Forelimb muscle (tissue), 1 donor: ENCODE results near the gene SGCE. TPM values are rescaled to one million over a fixed set of nuclear protein-coding genes. Genes with fewer than 3 reads are reported as not detected.
"Not testable (repeated sequence)": the region's sequence is repeated elsewhere in the genome, so short reads cannot be mapped to it uniquely, and the experiment has no call there.

Experiments
- DNase-seq: peaks from one replicate; pipeline ENCODE4 v3.0.0-alpha.2; 2013; ENCODE audit warnings: low read depth
- polyA plus RNA-seq: library from polyadenylated mRNA; unstranded; fragments of 120-200 nt; gene quantifications from one replicate; pipeline ENCODE4 v1.2.1, GENCODE V29; 2013; ENCODE audit not compliant: insufficient read length

The SGCE gene, protein sequence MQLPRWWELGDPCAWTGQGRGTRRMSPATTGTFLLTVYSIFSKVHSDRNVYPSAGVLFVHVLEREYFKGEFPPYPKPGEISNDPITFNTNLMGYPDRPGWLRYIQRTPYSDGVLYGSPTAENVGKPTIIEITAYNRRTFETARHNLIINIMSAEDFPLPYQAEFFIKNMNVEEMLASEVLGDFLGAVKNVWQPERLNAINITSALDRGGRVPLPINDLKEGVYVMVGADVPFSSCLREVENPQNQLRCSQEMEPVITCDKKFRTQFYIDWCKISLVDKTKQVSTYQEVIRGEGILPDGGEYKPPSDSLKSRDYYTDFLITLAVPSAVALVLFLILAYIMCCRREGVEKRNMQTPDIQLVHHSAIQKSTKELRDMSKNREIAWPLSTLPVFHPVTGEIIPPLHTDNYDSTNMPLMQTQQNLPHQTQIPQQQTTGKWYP
- 146 TPM for polyA plus RNA-seq

GRCh38 chr7:94655848-94656657 lies at the start of gene SGCE:
Gene SGCE (minus strand): TSS chr7:94656133. CDS start chr7:94656098, 35 bp downstream.
- DNase-seq = no peak

GRCh38 chr7:94705155-94706021 lies 49.5 kb upstream of the SGCE start:
- not testable (repeated sequence) for DNase-seq

GRCh38 chr7:94701555-94701973 lies 45.6 kb upstream of the SGCE start:
- no peak for DNase-seq

GRCh38 chr7:94700926-94701554 lies 45.1 kb upstream of the SGCE start:
- DNase-seq = no peak

GRCh38 chr7:94698275-94698674 lies 42.3 kb upstream of the SGCE start:
- peak; percentile 45 for DNase-seq

- DNase-seq = peak; percentile 68
Observed at GRCh38 chr7:94697035-94697974, 41.4 kb upstream of the SGCE start.

DNA sequence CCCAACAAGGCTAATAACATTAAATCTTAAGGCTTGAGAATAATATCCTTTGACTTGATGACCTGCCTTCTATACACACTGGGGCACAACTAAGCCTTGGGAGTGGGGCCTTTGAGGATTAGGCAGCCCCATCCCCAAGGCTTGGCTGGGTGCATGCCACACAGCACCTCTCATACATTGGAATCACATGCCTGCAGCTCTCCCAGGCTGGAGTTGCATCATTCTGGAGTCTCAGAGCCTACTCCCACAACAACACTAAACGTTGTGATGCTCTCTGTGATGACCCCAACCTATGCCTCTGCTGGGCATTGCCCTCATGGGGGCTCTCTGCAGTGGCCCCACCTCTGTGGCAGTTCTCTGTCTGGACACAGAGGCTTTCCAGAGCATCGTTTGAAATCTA lies 31.9 kb upstream of the SGCE start:
- DNase-seq = no peak

DNA sequence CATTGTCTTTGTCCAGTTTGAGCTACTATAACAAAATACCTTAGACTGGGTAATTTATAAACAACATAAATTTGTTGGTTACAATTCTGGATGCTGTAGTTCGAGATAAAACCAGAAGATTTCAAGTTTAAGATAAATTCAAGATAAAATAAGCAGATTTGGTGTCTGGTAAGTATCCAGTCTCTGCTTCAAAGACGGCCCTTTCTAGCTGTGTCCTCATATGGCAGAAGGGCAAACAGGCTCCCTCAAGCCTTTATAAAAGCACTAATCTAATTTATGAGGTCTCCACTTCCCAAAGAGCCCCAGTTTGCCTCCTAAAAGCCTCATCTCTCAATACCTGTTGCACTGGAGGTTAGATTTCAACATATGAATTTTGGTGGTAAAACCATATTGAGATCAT lies 31.1 kb upstream of the SGCE start:
- DNase-seq = no peak

GRCh38 chr7:94683066-94683465 lies 27.1 kb upstream of the SGCE start:
- no peak for DNase-seq

DNA sequence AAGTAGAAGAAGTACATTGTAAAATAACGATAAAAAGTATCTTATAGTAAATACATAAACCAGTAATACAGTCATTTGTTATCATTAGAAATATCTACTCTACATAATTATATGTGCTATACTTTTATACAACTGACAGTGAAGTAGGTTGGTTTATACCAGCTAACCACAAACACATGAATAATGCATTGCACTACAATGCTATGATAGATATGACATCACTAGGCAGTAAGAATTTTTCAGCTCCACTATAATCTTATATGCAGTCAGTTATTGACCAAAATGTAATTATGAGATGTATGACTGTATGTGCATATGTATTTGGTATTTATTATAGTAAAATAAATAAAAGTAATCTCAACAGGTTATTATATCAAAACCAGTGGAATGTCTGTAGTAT lies 23.4 kb upstream of the SGCE start:
- no peak for DNase-seq

GRCh38 chr7:94676431-94676830 lies 20.5 kb upstream of the SGCE start:
- no peak for DNase-seq

DNA sequence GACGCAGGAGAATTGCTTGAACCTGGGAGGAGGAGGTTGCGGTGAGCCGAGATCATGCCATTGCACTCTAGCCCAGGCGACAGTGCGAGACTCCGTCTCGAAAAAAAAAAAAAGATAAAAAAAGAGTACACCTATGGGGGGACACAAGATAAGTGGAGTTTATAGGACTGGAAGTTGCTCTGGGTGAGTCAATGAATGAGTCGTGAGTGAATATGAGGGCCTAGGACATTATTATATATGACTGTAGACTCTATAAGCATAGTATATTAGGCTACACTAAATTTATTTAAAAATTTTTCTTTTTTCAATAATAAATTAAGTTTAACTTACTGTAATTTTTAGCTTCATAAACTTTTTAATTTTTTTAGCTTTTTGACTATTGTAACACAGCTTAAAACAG lies 19.4 kb upstream of the SGCE start:
- no peak for DNase-seq

- no peak for DNase-seq
Observed at GRCh38 chr7:94671444-94672235, 15.7 kb upstream of the SGCE start.

GRCh38 chr7:94669773-94670495 lies 14.0 kb upstream of the SGCE start:
- DNase-seq = no peak

- no peak for DNase-seq
Observed at GRCh38 chr7:94666879-94667587, 11.1 kb upstream of the SGCE start.

GRCh38 chr7:94665426-94665825 lies 9.5 kb upstream of the SGCE start:
- no peak for DNase-seq

- no peak for DNase-seq
Observed at GRCh38 chr7:94664023-94664422, 8.1 kb upstream of the SGCE start.

DNA sequence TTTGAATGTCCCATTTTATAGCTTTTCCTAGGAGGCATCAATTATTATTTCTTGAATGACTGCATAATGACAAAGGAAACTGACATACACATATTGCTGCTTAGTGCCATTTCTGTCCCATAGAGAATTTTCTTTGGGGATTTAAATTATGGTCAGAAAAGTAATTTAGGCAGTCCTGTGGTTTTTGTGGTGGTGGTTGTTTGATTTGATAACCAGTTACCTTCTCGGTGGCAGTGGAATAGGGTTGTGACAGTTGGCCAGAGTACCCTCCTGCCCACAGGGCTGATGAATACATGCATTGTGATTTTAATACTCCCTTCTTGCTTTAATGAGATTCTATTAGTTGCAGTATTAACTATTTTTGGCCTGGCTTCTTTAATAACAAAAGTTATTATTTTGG lies 6.6 kb upstream of the SGCE start:
- no peak for DNase-seq
